GM12892 (cell line): ENCODE results near the gene UCK1.

ENCODE experiments used
- POLR2A ChIP-seq: IDR thresholded peaks from 2 replicates; pipeline ENCODE4 v1.6.1; 2011; ENCODE audit warnings: low read depth, low read length, control low read depth
- POLR2AphosphoS5 ChIP-seq: IDR thresholded peaks from 2 replicates; pipeline ENCODE4 v1.6.1; 2011; ENCODE audit warnings: low read depth, low read length, control low read depth
- TAF1 ChIP-seq: IDR thresholded peaks from 2 replicates; pipeline ENCODE4 v1.6.1; 2011; ENCODE audit warnings: low read depth, mild to moderate bottlenecking, control low read depth, low read length, borderline replicate concordance

DNA sequence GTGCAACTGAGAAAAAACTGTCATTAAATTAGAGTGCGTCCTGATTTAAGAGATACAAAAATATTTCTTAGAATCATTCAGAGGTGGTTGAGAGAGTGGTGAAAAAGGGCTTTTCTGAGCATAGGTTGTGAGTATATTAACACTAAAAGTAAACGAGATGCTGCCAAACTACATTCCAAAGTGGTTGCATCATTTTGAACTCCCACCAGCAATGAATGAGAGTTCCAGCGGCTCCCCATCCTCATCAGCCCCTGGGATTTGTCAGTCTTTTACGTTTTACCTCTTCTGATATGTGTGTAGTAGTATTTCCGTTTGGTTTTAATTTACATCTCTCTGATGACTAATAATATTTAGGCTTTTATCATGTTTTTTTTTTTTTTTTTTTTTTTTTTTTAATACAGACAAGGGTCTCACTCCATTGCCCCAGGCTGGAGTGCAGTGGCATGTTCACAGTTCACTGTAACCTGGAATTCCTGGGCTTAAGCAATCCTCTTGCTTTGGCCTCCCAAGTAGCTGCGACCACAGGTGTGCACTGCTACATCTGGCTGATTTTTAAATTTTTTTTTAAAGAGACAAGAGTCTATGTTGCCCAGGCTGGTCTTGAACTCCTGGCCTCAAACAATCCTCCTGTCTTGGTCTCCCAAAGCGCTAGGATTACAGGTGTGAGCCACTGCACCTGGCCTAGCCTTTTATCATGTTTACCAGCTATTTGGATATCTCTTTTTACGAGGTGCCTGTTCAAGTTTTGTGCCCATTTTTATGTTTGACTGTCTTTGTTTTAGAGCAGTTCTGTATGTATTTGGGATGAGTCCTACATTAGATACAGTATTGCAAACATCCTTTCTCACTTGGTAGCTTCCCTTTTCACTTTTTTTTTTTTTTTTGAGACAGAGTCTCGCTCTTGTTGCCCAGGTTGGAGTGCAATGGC is 31.2 kb upstream of the UCK1 start:
- TF ChIP-seq POLR2A (no peak), TAF1 (no peak), POLR2AphosphoS5 (no peak)
